ENCODE data around the gene TSC2. TPM values are rescaled to one million over a fixed set of nuclear protein-coding genes. Genes with fewer than 3 reads are reported as not detected.

TSC2 gene
- total and polyA plus RNA-seq, 2 of the 13 experiments (the other 11 are each of a cell fraction or from before 2014, with no cell fraction given), result 19.6 to 40.4 TPM

DNA sequence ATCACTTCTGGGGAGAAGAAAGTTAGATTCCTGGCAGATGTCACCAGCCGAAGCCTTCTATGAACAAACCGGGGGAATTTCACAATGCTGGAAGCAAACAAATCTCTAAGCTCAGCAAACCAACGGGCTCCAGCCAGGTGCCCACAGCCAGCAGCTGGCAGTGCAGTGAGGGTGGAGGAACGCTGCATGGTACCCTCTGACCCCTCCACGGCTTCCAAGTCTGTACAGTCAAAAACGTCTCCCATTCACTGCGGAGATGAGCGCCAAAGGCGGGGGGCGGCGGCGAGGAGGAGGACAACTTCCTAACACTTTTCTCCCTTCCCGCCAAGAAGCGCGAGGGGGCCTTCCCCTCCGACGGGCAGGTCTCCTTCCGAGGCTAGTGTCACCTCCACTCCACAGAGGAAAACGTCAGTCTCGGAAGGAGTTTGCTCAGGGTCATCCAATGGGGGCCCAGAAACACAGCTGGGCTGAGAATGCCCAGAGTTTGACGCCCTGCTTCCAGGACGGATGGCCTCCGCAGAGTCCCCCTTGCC is 39.1 kb upstream of the TSC2 start (continued):
- TF ChIP-seq ZNF749 (CRISPR knock-in tag; IDR thresholded peaks at IDR 0.05; ENCODE audit: borderline replicate concordance), result no peak
- TF ChIP-seq, protein P1, sequence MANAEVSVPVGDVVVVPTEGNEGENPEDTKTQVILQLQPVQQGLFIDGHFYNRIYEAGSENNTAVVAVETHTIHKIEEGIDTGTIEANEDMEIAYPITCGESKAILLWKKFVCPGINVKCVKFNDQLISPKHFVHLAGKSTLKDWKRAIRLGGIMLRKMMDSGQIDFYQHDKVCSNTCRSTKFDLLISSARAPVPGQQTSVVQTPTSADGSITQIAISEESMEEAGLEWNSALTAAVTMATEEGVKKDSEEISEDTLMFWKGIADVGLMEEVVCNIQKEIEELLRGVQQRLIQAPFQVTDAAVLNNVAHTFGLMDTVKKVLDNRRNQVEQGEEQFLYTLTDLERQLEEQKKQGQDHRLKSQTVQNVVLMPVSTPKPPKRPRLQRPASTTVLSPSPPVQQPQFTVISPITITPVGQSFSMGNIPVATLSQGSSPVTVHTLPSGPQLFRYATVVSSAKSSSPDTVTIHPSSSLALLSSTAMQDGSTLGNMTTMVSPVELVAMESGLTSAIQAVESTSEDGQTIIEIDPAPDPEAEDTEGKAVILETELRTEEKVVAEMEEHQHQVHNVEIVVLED (CRISPR knock-in tag; IDR thresholded peaks at IDR 0.05; ENCODE audit: borderline replicate concordance), result no peak
- TF ChIP-seq ZNF326 (CRISPR knock-in tag; IDR thresholded peaks at IDR 0.05; ENCODE audit: borderline replicate concordance), result no peak
- no peak for TF ChIP-seq SP5 (CRISPR knock-in tag; IDR thresholded peaks at IDR 0.05; ENCODE audit: borderline replicate concordance, low read depth)
- TF ChIP-seq ZNF713 (CRISPR knock-in tag; IDR thresholded peaks at IDR 0.05), result no peak
- 0 out of 2 replicates have a peak, but pooled peaks have one; percentile 14 for TF ChIP-seq KDM5A (IDR thresholded peaks at IDR 0.05; ENCODE audit: borderline replicate concordance, low read length)
- peak; percentile 83 for TF ChIP-seq CEBPB (IDR thresholded peaks at IDR 0.05; ENCODE audit: borderline replicate concordance, low read depth, low read length)
- TF ChIP-seq TEAD3 (CRISPR knock-in tag; optimal IDR thresholded peaks at IDR 0.05; ENCODE audit: borderline replicate concordance), result no peak
- TF ChIP-seq, protein P2, sequence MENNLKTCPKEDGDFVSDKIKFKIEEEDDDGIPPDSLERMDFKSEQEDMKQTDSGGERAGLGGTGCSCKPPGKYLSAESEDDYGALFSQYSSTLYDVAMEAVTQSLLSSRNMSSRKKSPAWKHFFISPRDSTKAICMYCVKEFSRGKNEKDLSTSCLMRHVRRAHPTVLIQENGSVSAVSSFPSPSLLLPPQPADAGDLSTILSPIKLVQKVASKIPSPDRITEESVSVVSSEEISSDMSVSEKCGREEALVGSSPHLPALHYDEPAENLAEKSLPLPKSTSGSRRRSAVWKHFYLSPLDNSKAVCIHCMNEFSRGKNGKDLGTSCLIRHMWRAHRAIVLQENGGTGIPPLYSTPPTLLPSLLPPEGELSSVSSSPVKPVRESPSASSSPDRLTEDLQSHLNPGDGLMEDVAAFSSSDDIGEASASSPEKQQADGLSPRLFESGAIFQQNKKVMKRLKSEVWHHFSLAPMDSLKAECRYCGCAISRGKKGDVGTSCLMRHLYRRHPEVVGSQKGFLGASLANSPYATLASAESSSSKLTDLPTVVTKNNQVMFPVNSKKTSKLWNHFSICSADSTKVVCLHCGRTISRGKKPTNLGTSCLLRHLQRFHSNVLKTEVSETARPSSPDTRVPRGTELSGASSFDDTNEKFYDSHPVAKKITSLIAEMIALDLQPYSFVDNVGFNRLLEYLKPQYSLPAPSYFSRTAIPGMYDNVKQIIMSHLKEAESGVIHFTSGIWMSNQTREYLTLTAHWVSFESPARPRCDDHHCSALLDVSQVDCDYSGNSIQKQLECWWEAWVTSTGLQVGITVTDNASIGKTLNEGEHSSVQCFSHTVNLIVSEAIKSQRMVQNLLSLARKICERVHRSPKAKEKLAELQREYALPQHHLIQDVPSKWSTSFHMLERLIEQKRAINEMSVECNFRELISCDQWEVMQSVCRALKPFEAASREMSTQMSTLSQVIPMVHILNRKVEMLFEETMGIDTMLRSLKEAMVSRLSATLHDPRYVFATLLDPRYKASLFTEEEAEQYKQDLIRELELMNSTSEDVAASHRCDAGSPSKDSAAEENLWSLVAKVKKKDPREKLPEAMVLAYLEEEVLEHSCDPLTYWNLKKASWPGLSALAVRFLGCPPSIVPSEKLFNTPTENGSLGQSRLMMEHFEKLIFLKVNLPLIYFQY (CRISPR knock-in tag; IDR thresholded peaks at IDR 0.05; ENCODE audit: borderline replicate concordance), result no peak
- TF ChIP-seq ZNF251 (CRISPR knock-in tag; IDR thresholded peaks at IDR 0.05), result no peak
- TF ChIP-seq ZC3H4 (CRISPR knock-in tag; IDR thresholded peaks at IDR 0.05; ENCODE audit: borderline replicate concordance), result no peak
- TF ChIP-seq SNAPC2 (CRISPR knock-in tag; IDR thresholded peaks at IDR 0.05), result no peak
- no peak for TF ChIP-seq KLF12 (CRISPR knock-in tag; IDR thresholded peaks at IDR 0.05; ENCODE audit: borderline replicate concordance)
- TF ChIP-seq PAF1 (CRISPR knock-in tag; IDR thresholded peaks at IDR 0.05), result no peak
